ENCODE results near the gene TRMT1.

The TRMT1 gene

GRCh38 chr19:13069415-13070359 lies 46.9 kb downstream of the TRMT1 start:
- DNase-seq = no peak

GRCh38 chr19:13068085-13068846 lies 48.3 kb downstream of the TRMT1 start:
- DNase-seq = no peak

GRCh38 chr19:13066933-13067807 lies 49.4 kb downstream of the TRMT1 start:
- DNase-seq = no peak

- no peak for DNase-seq
Observed at GRCh38 chr19:13066226-13066625, 50.3 kb downstream of the TRMT1 start.

GRCh38 chr19:13064092-13064489 lies 52.4 kb downstream of the TRMT1 start:
- DNase-seq = no peak

GRCh38 chr19:13063461-13064091 lies 53.0 kb downstream of the TRMT1 start:
- DNase-seq = no peak

GRCh38 chr19:13062317-13062716 lies 54.2 kb downstream of the TRMT1 start:
- no peak for DNase-seq

GRCh38 chr19:13060964-13061927 lies 55.3 kb downstream of the TRMT1 start:
- peak; percentile 91 for DNase-seq

GRCh38 chr19:13060233-13060963 lies 56.1 kb downstream of the TRMT1 start:
- no peak for DNase-seq

GRCh38 chr19:13058951-13059660 lies 57.4 kb downstream of the TRMT1 start:
- no peak for DNase-seq

- DNase-seq = no peak
Observed at GRCh38 chr19:13057744-13058143, 58.8 kb downstream of the TRMT1 start.

- no peak for DNase-seq
Observed at GRCh38 chr19:13057147-13057572, 59.4 kb downstream of the TRMT1 start.

GRCh38 chr19:13056052-13056660 lies 60.4 kb downstream of the TRMT1 start:
- peak; percentile 82 for DNase-seq

- DNase-seq = peak; percentile 91
Observed at GRCh38 chr19:13055213-13056051, 61.1 kb downstream of the TRMT1 start.

Data from right forelimb (tissue), 1 donor.